NCI-H2227 (cell line): ENCODE measurements around the gene ACOT7.

Experiments used
- DNase-seq: peaks from one replicate; lab custom pipeline; 2025; ENCODE audit not compliant: unreplicated experiment; lab: John Stamatoyannopoulos, UW

The ACOT7 gene

DNA sequence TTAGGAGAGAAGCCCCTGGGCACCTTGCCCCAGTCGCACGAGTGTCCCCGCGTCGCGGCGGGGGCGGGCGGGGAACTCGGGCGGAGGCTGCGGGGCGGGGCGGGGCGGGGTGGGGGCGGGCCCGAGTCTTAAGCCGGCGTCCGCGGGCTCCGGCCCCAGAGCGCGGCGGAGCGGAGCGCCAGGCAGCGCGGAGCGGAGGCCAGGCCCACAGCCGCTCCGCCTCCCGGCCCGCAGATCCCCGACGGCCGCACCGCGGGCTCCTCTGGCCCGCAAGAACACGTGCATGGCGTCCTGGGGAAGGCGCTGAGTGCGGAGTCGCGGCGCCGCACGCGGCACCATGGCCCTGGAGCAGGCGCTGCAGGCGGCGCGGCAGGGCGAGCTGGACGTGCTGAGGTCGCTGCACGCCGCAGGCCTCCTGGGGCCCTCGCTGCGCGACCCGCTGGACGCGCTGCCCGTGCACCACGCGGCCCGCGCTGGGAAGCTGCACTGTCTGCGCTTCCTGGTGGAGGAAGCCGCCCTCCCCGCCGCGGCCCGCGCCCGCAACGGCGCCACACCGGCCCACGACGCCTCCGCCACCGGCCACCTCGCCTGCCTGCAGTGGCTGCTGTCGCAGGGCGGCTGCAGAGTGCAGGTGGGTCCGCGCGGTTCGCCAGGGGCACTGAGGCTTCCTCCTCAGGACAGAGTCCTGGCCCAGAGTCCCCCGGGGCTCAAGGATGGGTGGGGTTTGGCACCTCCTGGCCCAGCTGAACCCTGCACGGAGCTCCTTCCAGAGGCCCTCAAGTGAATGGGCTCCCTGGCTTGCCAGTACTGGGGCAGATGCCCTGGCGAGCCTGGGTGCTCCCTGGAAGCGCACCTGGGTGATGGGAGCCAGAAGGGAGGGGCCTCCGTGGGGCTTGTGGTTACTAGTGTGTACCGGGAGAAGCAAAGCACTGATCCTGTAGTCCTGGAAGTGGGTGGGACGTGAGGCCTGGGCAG lies 31.3 kb upstream of the ACOT7 start, which contains the start of gene ESPN:
ESPN (plus strand) TSS at position 158 of the 975 bp plus-strand sequence; CDS start at position 338, 180 bp downstream.
- DNase-seq = peak; percentile 61

GRCh38 chr1:6424000-6424565 lies 30.5 kb upstream of the ACOT7 start:
- DNase-seq = peak; percentile 34

DNA sequence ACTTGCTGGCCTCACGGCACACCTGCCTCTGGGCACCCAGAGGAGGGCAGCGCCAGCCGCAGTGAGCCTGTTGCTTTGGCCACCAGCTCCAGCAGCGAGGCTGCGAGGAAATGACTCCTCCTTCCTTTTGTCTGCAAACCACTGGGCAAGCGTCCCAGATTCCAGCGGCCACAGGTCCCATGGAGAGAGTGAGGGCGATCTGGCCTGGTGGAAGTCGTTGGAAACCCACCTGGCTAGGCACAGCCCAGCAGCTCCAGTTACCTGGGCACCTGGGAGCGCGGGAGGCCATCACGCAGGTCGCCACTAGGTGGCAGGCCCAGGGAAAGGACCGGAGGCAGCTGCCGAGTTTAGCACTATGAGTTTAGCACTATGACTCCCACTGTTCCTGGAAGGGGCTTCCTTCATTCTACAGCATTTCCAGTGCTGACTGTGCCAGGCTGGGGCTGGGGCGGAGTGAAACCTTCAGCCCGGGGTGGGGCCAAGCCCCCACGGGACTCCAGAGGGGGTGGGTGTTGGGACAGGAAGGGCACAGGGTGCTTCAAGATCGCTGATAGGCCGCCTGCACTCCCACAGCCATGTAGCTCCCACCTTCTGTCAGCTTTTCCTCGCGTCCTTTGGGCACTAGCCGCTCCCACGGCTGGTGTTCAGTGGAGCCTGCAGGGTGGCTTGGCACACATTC lies 29.9 kb upstream of the ACOT7 start:
- peak; percentile 65 for DNase-seq

DNA sequence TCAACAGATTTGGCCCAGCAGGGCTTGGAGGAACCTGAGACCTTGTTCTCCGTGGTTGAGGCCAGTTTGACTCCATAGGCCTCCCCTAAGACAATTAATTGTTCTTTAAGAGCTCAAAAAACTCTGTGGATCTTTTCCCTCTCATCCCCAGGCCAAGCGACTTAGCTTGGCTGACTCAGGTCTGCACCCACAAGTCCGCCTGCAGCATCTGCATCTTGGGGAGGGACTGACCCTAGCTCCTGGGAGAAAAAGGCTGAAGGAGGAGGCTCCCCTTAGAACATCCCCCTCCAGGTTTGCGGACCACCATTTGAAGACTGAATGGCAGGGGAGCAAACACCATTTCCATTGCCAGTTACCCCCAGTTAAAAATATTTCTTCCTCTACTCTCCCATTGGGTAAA lies 27.7 kb upstream of the ACOT7 start:
- no peak for DNase-seq

- DNase-seq = no peak
Observed at GRCh38 chr1:6420454-6421042, 27.0 kb upstream of the ACOT7 start.

GRCh38 chr1:6419804-6420453 lies 26.4 kb upstream of the ACOT7 start, which contains the start of gene HES2:
TSS of gene HES2 (minus strand) at chr1:6419919. CDS start at chr1:6419820, 99 bp downstream.
- peak; percentile 67 for DNase-seq

DNA sequence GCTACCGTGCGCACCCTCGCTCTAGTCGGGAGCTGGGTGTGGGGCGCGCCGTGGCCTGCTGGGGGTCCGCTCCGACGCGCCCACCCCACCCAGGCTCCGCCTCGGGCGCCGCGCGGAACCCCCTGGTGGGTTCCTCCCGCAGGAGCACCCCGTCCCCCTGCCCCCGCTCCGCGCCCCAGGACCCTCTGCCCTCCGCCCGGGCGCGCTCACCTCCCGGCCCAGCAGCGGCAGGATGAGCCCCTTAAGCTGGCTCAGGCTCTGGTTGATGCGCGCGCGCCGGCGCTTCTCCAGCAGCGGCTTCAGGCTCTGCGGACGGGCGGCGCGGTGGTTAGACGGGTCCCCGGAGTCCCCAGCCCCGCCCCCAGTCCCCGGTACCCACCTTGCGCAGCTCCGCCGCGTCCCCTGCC lies 25.8 kb upstream of the ACOT7 start:
- peak; percentile 67 for DNase-seq

DNA sequence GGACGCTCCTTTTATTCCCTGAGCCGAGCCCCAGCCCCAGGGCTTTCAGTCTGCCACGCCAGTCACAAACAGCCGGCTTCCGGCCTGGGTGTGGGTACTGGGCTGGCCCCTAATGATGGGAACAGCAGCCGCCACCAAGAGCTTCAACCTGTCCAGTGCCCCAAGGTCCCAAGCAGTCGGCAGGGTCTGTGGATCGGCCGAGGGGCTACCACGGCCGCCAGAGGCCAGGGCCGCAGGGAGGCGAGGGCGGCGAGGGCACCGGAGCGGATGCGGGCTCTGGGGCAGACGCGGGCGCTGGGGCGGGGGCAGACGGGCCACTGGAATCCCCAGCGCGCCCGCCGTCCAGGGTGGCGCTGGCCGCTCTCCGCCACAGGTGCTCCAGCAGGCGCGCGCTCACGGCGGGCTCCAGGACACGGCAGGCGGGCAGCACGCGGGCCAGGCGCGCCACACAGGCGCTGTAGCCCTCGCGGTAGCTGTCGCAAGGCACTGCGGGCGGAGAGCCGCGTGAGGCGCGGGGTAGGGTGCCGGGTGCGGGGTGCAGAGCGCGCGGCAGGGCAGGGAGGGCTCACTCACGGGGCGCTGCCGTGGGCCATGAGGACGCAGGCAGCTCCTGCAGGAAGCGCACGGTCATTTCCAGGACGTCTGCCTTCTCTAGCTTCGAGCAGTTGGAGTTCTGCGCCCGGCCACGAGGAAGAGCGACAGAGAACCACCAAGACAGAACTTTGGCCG lies 25.3 kb upstream of the ACOT7 start:
- DNase-seq = no peak

DNA sequence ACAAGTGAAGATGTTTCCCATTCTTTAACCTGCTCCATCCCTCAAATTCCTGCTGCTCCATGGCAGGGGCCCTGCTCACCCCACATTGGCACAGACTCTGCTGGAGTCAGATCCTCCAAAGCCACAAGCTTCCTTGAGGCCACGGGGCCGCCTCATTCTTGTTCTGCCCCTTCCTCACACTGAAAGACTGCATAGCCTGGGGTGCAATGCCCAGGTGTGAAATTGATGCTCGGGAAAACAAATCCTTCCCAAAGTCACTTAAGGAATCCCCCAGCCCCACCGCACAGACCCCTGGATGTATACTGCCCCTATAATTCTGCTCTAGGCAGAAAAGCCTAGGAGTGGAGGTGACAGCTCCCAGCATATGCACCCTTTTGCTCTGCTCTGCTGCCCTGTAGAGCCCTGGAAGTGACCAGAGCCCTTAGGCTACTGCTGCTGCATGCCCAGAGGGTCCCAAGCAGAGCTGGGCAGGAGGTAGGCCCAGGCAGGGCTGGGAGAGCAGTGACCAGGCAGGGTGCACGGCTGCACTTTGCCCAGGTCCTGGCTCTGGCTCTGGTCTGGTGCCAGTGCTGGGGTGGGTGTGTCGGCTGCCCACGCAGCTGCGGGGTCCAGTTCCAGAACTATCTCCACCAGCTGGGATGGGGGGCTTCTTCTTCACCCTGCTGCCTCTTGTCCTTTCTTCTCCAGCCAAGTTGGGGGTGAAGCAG lies 24.5 kb upstream of the ACOT7 start:
- no peak for DNase-seq

- DNase-seq = no peak
Observed at GRCh38 chr1:6416906-6417305, 23.3 kb upstream of the ACOT7 start.

DNA sequence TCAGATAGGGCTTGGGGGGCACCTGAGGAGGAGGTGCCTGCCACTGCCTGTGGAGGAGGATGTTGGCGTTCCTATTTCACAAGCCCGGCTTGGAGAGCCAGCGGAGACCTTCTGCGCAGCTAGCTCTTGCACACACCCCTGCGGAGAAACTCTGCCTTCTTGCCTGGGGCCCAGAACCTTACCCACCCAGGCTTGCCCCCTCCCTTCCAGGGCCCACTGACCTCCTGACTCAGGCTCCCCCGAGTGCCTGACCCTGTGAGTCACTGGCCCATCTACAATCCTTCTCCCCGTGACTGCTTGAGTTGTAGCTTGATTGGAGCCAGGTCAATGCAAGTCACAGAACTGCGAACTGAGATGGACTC lies 22.7 kb upstream of the ACOT7 start:
- no peak for DNase-seq

DNA sequence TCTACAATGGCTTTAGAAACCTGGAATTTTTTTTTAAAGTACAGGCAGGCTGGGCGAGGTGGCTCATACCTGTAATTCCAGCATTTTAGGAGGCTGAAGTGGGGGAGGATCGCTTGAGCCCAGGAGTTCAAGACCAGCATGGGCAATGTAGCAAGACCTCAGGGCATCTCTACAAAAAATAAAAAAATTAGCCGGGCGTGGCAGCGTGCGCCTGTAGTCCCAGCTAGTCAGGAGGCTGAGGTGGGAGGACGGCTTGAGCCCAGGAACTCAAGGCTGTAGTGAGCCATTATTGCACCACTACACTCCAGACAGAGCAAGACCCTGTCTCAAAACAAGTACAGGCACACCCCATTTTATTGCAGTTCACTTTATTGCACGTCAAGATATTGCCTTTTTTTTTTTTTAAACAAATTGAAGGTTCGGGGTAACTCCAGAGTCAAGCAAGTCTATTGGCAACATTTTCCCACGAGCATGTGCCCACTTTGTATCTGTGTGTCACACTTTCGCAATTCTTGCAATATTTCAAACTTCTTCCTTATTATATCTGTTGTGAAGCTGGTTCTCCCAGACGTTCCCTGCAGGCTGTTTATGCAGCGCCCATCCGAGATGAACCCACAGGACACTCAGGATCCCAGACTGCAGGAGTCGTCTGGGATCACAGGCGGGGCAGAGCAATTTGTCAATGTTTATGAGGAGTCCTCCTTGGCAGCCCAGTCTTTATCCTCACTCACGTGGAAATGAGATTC lies 21.5 kb upstream of the ACOT7 start:
- no peak for DNase-seq

DNA sequence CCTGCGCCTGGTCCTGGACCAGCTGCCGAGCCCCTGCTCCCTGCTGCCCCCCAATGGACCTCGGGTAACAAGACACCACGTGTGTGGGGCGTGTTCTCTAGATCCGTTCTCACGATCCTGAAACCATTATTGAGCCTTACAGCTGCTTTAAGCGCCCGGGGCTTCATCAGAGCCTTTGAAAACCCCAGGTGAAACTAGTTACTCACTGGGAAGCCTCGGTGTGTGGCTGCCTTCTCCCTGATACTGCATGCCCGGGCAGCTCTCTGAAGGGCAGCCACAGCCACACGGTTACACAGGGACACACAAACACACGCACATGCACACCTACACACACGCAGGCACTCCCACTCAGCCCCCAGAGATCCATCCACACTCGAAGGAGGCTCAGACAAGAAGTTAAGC lies 20.9 kb upstream of the ACOT7 start:
- peak; percentile 70 for DNase-seq

- no peak for DNase-seq
Observed at GRCh38 chr1:6412896-6413295, 19.3 kb upstream of the ACOT7 start.

DNA sequence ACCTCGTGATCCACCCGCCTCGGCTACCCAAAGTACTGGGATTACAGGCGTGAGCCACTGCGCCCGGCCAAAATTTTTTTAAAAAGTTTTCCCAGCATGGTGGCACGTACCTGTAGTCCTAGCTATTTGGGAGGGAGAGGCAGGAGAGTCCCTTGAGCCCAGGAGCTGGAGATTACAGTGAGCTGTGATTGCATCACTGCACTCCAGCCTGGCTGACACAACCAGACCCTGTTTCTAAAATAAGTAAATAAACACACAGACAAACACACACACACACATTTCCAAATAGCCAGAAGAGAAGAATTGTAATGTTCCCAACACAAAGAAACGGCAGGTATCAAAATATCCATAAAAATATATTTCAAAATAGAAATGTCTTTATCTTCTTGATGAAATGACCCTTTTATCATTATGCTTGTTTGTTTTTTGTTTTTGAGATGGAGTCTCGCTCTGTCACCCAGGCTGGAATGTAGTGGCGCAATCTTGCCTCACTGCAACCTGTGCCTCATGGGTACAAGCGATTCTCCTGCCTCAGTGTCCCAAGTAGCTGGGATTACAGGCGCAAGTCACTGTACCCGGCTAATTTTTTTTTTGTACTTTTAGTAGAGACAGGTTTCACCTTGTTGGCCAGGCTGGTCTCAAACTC lies 16.8 kb upstream of the ACOT7 start:
- no peak for DNase-seq

DNA sequence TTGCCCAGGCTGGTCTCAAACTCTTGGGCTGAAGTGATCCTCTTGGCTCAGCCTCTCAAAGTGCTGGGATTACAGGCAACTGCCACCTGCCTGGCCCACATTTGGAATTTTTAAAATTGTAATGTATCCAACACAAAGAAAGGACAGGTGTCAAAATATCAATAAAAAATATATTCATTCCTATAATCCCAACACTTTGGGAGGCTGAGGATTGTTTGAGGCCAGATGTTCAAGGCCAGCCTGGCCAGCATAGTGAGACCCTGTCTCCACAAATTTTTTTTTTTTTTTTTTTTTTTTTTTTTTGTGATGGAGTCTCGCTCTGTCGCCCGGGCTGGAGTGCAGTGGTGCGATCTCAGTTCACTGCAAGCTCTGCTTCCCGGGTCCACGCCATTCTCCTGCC lies 16.2 kb upstream of the ACOT7 start:
- DNase-seq = no peak

DNA sequence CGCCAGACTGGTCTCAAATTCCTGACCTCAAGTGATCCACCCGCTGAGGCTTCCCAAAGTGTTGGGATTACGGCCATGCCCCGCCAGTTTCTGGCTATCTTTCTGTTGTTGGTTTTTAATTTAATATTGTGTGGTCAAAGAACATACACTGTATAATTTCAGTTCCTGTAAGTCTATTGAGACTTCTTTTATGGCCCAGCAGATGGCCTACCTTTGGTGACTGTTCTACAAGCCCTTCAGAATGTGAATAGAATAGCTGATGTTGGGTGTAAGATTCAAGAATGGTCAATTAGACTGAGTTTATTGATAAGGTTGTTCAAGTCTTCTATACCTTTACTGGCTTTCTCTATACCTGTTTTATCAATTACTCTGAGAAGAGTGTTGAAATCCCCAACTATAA lies 15.5 kb upstream of the ACOT7 start:
- no peak for DNase-seq

DNA sequence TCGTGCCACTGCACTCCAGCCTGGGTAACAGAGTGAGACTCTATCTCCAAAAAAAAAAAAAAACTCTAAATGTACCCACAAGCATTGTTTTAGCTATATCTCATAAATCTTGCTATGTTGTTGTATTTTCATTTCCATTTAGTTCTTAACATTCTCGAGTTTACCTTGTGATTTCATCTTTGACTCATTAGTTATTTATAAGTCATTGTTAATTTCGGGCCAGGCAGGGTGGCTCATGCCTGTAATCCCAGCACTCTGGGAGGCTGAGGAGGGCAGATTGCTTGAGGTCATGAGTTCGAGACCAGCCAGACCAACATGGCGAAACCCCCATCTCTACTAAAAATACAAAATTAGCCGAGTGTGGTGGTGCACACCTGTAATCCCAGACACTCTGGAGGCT lies 14.5 kb upstream of the ACOT7 start:
- no peak for DNase-seq
